NB4 (cell line): ENCODE data around the gene RNF214.

Source experiments
- DNase-seq: peaks from one replicate; pipeline ENCODE4 v3.0.0; 2010; ENCODE audit warnings: low read depth
- H3K4me3 ChIP-seq: one replicate; pipeline ENCODE4 v1.5.1; 2011; ENCODE audit warnings: mild to moderate bottlenecking, low read depth, low read length, moderate library complexity
- MYC ChIP-seq: IDR thresholded peaks from 2 replicates; pipeline ENCODE4 v1.6.1; 2011; ENCODE audit warnings: low read depth, low read length
- POLR2A ChIP-seq: IDR thresholded peaks from 2 replicates; pipeline ENCODE4 v1.6.1; 2011; ENCODE audit warnings: mild to moderate bottlenecking; ENCODE audit not compliant: insufficient read length; ENCODE audit errors: extremely low read depth
- TF ChIP-seq, protein P1 (sequence below): IDR thresholded peaks from one replicate; pipeline ENCODE4 v1.5.1; 2012; ENCODE audit warnings: low read depth, low read length
- TF ChIP-seq, protein P2 (sequence below): IDR thresholded peaks from 2 replicates; pipeline ENCODE4 v1.6.1; 2011; ENCODE audit warnings: low read depth, low read length

The RNF214 gene

DNA sequence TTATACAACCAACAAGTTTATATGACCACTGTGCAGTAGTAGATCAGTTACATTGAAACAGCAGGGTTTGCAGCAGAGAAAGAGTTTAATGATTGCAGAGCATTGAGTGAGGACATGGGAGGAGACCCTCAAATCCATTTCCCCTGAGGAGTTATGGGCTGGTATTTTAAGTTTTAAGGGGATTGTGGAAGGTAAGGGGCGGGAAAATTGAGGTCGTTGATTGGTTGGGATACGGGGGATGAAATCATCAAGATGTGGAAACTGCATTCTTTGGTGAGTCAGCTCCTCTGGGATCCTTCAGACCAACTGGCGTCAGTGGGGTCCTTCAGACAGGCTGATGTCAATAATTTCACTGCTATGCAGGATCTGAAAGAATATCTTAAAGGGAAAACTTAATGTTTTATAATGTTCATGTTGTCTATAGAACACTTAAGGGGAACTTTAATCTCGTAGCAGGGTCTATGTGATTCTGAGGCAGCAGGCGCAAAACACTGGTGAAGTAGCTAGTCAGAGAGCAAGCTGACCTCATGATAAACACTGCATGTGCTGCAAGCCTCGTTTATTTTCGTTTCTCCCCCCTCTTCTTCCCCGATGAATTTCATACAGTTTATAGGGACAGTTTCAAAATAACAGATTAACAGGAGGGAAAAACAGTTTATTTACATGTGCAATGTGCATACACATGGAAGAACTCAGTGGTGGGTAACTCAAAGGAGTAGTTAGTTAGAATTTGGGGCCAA lies 41.2 kb downstream of the RNF214 start:
- peak; percentile 96 for DNase-seq
- H3K4me3 ChIP-seq = peak overlapping the region; percentile 12
- TF ChIP-seq POLR2A (no peak), MYC (no peak)
- TF ChIP-seq, protein P1, sequence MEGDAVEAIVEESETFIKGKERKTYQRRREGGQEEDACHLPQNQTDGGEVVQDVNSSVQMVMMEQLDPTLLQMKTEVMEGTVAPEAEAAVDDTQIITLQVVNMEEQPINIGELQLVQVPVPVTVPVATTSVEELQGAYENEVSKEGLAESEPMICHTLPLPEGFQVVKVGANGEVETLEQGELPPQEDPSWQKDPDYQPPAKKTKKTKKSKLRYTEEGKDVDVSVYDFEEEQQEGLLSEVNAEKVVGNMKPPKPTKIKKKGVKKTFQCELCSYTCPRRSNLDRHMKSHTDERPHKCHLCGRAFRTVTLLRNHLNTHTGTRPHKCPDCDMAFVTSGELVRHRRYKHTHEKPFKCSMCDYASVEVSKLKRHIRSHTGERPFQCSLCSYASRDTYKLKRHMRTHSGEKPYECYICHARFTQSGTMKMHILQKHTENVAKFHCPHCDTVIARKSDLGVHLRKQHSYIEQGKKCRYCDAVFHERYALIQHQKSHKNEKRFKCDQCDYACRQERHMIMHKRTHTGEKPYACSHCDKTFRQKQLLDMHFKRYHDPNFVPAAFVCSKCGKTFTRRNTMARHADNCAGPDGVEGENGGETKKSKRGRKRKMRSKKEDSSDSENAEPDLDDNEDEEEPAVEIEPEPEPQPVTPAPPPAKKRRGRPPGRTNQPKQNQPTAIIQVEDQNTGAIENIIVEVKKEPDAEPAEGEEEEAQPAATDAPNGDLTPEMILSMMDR = no peak
- TF ChIP-seq, protein P2, sequence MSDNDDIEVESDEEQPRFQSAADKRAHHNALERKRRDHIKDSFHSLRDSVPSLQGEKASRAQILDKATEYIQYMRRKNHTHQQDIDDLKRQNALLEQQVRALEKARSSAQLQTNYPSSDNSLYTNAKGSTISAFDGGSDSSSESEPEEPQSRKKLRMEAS = no peak

DNA sequence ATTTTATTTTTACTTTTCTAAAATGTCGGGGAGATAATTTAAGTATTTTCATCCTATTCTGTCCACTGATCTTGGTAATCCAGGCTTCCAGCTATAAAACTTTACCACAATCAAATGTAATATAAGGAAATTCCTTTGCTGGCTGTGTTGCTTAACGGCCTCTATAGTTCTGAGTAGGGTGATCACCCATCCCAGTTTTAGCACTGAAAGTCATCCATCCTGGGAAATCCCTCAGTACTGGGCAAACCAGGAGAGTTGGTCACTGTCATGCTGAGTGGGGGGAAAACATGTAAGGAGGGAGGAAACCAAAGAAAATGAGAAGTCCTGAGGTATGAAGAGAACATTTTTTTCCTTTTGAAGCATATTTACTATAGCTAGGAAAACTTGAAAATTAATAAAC lies 45.9 kb downstream of the RNF214 start:
- no peak for DNase-seq
- H3K4me3 ChIP-seq = no peak overlapping the region
- TF ChIP-seq MYC = no peak
- TF ChIP-seq, protein P2 = no peak
- TF ChIP-seq, protein P1 = no peak
- TF ChIP-seq POLR2A = no peak

DNA sequence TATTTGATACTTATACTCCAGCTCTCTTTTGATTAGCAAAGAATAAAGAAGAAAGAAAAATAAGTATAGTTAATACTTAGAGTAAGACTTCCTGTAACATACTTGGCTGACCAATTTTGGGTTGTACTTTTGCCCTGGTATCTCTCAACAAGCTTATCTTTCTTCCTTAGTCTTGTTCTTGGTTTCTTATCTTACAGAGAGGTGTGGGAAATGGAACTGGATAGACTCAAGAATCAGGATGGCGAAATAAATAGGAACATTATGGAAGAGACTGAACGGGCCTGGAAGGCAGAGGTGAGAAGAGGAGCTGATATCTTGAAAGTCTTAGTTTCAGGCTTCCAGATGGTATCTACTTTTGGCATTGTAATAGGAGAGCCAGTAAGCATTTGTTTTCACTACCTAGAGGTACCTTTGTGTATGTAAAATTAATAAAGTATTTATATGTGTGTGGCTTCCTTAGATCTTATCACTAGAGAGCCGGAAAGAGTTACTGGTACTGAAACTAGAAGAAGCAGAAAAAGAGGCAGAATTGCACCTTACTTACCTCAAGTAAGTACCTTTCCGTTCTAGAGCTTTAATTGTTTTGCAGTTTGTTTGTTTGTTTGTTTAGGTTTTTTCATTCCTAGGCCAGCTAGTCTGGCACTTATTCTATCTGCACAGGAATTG lies 47.4 kb downstream of the RNF214 start:
- H3K4me3 ChIP-seq = no peak overlapping the region

DNA sequence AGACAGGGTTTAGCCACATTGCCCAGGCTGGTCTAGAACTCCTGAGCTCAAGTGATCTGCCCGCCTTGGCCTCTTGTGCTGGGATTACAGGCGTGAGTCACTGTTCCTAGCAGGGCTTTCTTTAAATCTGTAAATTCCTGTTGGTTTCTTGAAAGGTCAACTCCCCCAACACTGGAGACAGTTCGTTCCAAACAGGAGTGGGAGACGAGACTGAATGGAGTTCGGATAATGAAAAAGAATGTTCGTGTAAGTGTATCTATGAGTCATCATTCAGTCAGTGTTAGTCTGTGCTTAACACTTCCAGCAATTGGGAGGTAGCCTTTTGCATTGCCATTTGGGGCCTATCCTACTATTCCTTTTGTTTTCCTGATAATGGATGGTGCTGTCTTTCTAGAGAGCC lies 48.7 kb downstream of the RNF214 start:
- no peak overlapping the region for H3K4me3 ChIP-seq
- DNase-seq = no peak
- TF ChIP-seq, protein P2 = no peak
- TF ChIP-seq, protein P1 = no peak
- no peak for TF ChIP-seq POLR2A
- TF ChIP-seq MYC = no peak

More for the DNA sequence above, 47.4 kb downstream of the RNF214 start:
- TF ChIP-seq POLR2A (no peak), MYC (no peak)
- TF ChIP-seq, protein P2 = no peak
- TF ChIP-seq, protein P1 = no peak
- DNase-seq = no peak

DNA sequence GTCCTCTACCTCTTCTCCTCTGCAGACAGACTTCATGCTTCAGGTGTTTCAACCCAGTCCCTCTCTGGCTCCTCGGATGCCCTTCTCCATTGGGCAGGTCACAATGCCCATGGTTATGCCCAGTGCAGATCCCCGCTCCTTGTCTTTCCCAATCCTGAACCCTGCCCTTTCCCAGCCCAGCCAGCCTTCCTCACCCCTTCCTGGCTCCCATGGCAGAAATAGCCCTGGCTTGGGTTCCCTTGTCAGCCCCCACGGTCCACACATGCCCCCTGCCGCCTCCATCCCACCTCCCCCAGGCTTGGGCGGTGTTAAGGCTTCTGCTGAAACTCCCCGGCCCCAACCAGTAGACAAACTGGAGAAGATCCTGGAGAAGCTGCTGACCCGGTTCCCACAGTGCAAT lies 49.4 kb downstream of the RNF214 start:
- no peak for DNase-seq
- no peak overlapping the region for H3K4me3 ChIP-seq
- TF ChIP-seq, protein P2 = no peak
- TF ChIP-seq POLR2A (no peak), MYC (no peak)

DNA sequence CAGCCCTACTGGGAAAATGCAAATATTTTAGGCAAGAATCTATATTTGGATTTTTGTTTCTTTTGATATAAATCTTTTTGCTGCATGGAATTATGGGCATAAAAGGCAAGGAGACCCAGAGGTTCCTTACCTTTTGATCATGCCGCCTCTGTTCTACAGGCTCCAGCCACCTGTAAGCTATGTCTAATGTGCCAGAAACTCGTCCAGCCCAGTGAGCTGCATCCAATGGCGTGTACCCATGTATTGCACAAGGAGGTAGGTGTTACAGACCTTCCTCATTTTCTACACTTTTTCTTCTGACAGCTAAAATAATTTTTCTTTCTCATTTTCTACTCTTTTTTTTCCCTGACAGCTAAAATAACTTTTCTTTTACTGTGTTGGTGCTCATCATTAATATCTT lies 50.5 kb downstream of the RNF214 start:
- no peak for DNase-seq
- TF ChIP-seq, protein P2 = no peak
- TF ChIP-seq, protein P1 = no peak
- no peak overlapping the region for H3K4me3 ChIP-seq
